Right cardiac atrium (tissue), 5 donors: ENCODE measurements around the gene SH3PXD2A. TPM values are rescaled to one million over a fixed set of nuclear protein-coding genes. Genes with fewer than 3 reads are reported as not detected.

Source experiments
- ATAC-seq, 2 donors: fragments of 200-7000 bp; cut with Tn5 transposase; one replicate each; pipeline versions ENCODE4 v1.8.0 to v1.9.1; 2020; ENCODE audit warnings: moderate library complexity in 2 of 2, mild to moderate bottlenecking in 1 of 2
- DNase-seq, 3 donors: peaks; one replicate each; pipeline ENCODE4 v3.0.0-alpha.2; 2020
- H3K27ac ChIP-seq: one replicate; pipeline ENCODE4 v1.5.1; 2013; ENCODE audit warnings: mild to moderate bottlenecking, low read length, control low read depth, moderate library complexity
- H3K27me3 ChIP-seq: one replicate; pipeline ENCODE4 v1.6.1; 2013; ENCODE audit not compliant: control insufficient read depth, insufficient read depth
- H3K4me1 ChIP-seq: one replicate; pipeline ENCODE4 v1.6.1; 2013; ENCODE audit warnings: low read length; ENCODE audit not compliant: control insufficient read depth, insufficient read depth
- H3K4me3 ChIP-seq: one replicate; pipeline ENCODE4 v1.5.1; 2013; ENCODE audit warnings: low read length, control low read depth
- H3K9me3 ChIP-seq: one replicate; pipeline ENCODE4 v1.6.1; 2013; ENCODE audit warnings: low read length; ENCODE audit not compliant: control insufficient read depth
- WGBS: extraction: QIAGEN DNeasy Blood & Tissue Kit; methylation state at CpG from one replicate; pipeline ENCODE4 v1.1.7; 2013; 5-methylcytosine and 5-hydroxymethylcytosine counted together
- intact Hi-C, 4 donors: fragments of 100-400 bp; cut with DNase I; formaldehyde crosslinking; loops; one replicate each; pipeline versions ENCODE4 v1.11.0 to v1.14.0; 2022 to 2023
- polyA plus RNA-seq: library from polyadenylated mRNA; stranded (reverse); fragments of 200-250 nt; gene quantifications from one replicate; pipeline ENCODE4 v1.2.3, GENCODE V29; 2013
- total RNA-seq, 4 donors: library from RNA; stranded (reverse); fragmentation: NEBNext Ultra II Directional; extraction: Animal tissue kit (Norgen Biotek cat#: 25700); gene quantifications; one replicate each; pipeline ENCODE4 v1.2.1, GENCODE V29; 2021
- donor health status: healthy with polysubstance abuse.
- donor health status: DM: no; HTN: yes; CAD: no.
- donor health status: DM: no; HTN: no; CAD: no.
- donor health status: DM: no; HTN: yes; CAD: no; lungs with severe emphysema.
- donor health status: DM: yes; HTN: yes; CAD: no.

Gene SH3PXD2A
- total and polyA plus RNA-seq, 5 donors: 13.5 to 31.7 (median 30.9) TPM

- Histone ChIP-seq H3K27ac (no peak overlapping the region), H3K4me3 (no peak overlapping the region), H3K9me3 (no peaks in the 10 kb centered on the region), H3K4me1 (no peaks in the 10 kb centered on the region), H3K27me3 (no peaks in the 10 kb centered on the region)
- ATAC-seq (peak in 1 of 2 donors; percentile 6), DNase-seq (peak in 2 of 3 donors; percentile 27 to 41)
- intact Hi-C loops: loop anchor here in 1 of 4 donors (5.0 kb wide), 1 partner anchor 84 kb away; no protein-coding TSS in a partner anchor
- WGBS: 93% methylated on average over 23 of the region's 23 CpGs
Measured at GRCh38 chr10:103603382-103603781, 252.0 kb downstream of the SH3PXD2A start.

GRCh38 chr10:103602852-103603155 lies 252.6 kb downstream of the SH3PXD2A start:
- Histone ChIP-seq H3K4me1 (no peaks in the 10 kb centered on the region), H3K4me3 (no peak overlapping the region), H3K27me3 (no peaks in the 10 kb centered on the region), H3K9me3 (no peaks in the 10 kb centered on the region), H3K27ac (no peak overlapping the region)
- no peak for ATAC-seq
- DNase-seq: no peak
- intact Hi-C loops: loop anchor here in 1 of 4 donors (5.0 kb wide), 1 partner anchor 84 kb away; no protein-coding TSS in a partner anchor
- WGBS: 92% methylated on average over 16 of the region's 16 CpGs

GRCh38 chr10:103602028-103602851 lies 253.1 kb downstream of the SH3PXD2A start:
- no peak overlapping the region for H3K4me3 ChIP-seq
- intact Hi-C loops: loop anchor here in 1 of 4 donors (5.0 kb wide), 1 partner anchor 85 kb away; no protein-coding TSS in a partner anchor
- H3K27ac ChIP-seq: no peak overlapping the region
- no peaks in the 10 kb centered on the region for H3K27me3 ChIP-seq
- ATAC-seq: no peak
- 91% methylated on average over 47 of the region's 47 CpGs for WGBS
- no peaks in the 10 kb centered on the region for H3K9me3 ChIP-seq
- peak in 2 of 3 donors; percentile 53 to 58 for DNase-seq
- no peaks in the 10 kb centered on the region for H3K4me1 ChIP-seq

- no peak overlapping the region for H3K4me3 ChIP-seq
- intact Hi-C loops: loop anchor here in 1 of 4 donors (5.0 kb wide), 1 partner anchor 86 kb away; no protein-coding TSS in a partner anchor
- no peaks in the 10 kb centered on the region for H3K27me3 ChIP-seq
- H3K27ac ChIP-seq: no peak overlapping the region
- WGBS: 72% methylated on average over 7 of the region's 7 CpGs
- no peaks in the 10 kb centered on the region for H3K4me1 ChIP-seq
- H3K9me3 ChIP-seq: no peaks in the 10 kb centered on the region
- ATAC-seq: no peak
- DNase-seq: peak in 1 of 3 donors; percentile 20
Measured at GRCh38 chr10:103600956-103601569, 254.3 kb downstream of the SH3PXD2A start.

GRCh38 chr10:103600325-103600724 lies 255.1 kb downstream of the SH3PXD2A start:
- Histone ChIP-seq H3K9me3 (no peaks in the 10 kb centered on the region), H3K27me3 (no peaks in the 10 kb centered on the region), H3K27ac (no peak overlapping the region), H3K4me1 (no peaks in the 10 kb centered on the region), H3K4me3 (no peak overlapping the region)
- DNase-seq (no peak), ATAC-seq (no peak)
- 81% methylated on average over 6 of the region's 6 CpGs for WGBS
- intact Hi-C loops: loop anchor here in 1 of 4 donors (5.0 kb wide), 1 partner anchor 87 kb away; no protein-coding TSS in a partner anchor

- Histone ChIP-seq H3K4me3 (no peak overlapping the region), H3K4me1 (no peaks in the 10 kb centered on the region), H3K9me3 (no peaks in the 10 kb centered on the region), H3K27ac (no peak overlapping the region), H3K27me3 (no peaks in the 10 kb centered on the region)
- 82% methylated on average over 6 of the region's 6 CpGs for whole genome bisulfite sequencing
- peak in 1 of 3 donors; percentile 39 for DNase-seq
- no peak for ATAC-seq
- intact Hi-C loops: loop anchor here in 3 of 4 donors (2.0 to 5.0 kb wide), 2 partner anchors 87 kb away; no protein-coding TSS in a partner anchor
Measured at GRCh38 chr10:103599907-103600306, 255.5 kb downstream of the SH3PXD2A start.

GRCh38 chr10:103599211-103599610 lies 256.2 kb downstream of the SH3PXD2A start:
- intact Hi-C loops: loop anchor here in 2 of 4 donors (2.0 to 5.0 kb wide), 2 partner anchors 88 kb away; no protein-coding TSS in a partner anchor
- 56% methylated on average over 3 of the region's 3 CpGs for WGBS

GRCh38 chr10:103598654-103599115 lies 256.7 kb downstream of the SH3PXD2A start:
- H3K27ac ChIP-seq: no peak overlapping the region
- no peaks in the 10 kb centered on the region for H3K9me3 ChIP-seq

More at GRCh38 chr10:103599211-103599610, 256.2 kb downstream of the SH3PXD2A start:
- Histone ChIP-seq H3K27ac (no peak overlapping the region), H3K27me3 (no peaks in the 10 kb centered on the region), H3K4me1 (no peaks in the 10 kb centered on the region), H3K4me3 (no peak overlapping the region), H3K9me3 (no peaks in the 10 kb centered on the region)
- ATAC-seq: no peak
- peak in 1 of 3 donors; percentile 10 for DNase-seq

GRCh38 chr10:103597003-103597402 lies 258.4 kb downstream of the SH3PXD2A start:
- Histone ChIP-seq H3K4me1 (no peaks in the 10 kb centered on the region), H3K4me3 (no peak overlapping the region), H3K27ac (no peak overlapping the region), H3K27me3 (no peaks in the 10 kb centered on the region), H3K9me3 (no peaks in the 10 kb centered on the region)
- WGBS: 75% methylated on average over 6 of the region's 6 CpGs
- intact Hi-C loops: loop anchor here in 1 of 4 donors (5.0 kb wide), 1 partner anchor 90 kb away; no protein-coding TSS in a partner anchor
- peak in 1 of 3 donors; percentile 44 for DNase-seq
- no peak for ATAC-seq

More at GRCh38 chr10:103598654-103599115, 256.7 kb downstream of the SH3PXD2A start:
- Histone ChIP-seq H3K27me3 (no peaks in the 10 kb centered on the region), H3K4me1 (no peaks in the 10 kb centered on the region), H3K4me3 (no peak overlapping the region)
- DNase-seq: peak; percentile 51 to 78 (median 67)
- 53% methylated on average over 7 of the region's 7 CpGs for WGBS
- peak; percentile 52 to 63 for ATAC-seq
- intact Hi-C loops: loop anchor here in 2 of 4 donors (2.0 to 5.0 kb wide), 2 partner anchors 88 to 89 kb away; no protein-coding TSS in a partner anchor

- DNase-seq: peak; percentile 68 to 85 (median 83)
- intact Hi-C loops: loop anchor here in 1 of 4 donors (5.0 kb wide), 1 partner anchor 91 kb away; no protein-coding TSS in a partner anchor
- Histone ChIP-seq H3K27ac (no peak overlapping the region), H3K27me3 (no peaks in the 10 kb centered on the region), H3K9me3 (no peaks in the 10 kb centered on the region), H3K4me1 (no peaks in the 10 kb centered on the region), H3K4me3 (no peak overlapping the region)
- 83% methylated on average over 4 of the region's 4 CpGs for WGBS
- no peak for ATAC-seq
Measured at GRCh38 chr10:103595933-103596726, 259.2 kb downstream of the SH3PXD2A start.
